ENCODE measurements around the gene LRP1B.

The LRP1B gene

GRCh38 chr2:140257692-140258300 lies 1873.0 kb downstream of the LRP1B start:
- no peak for DNase-seq

DNA sequence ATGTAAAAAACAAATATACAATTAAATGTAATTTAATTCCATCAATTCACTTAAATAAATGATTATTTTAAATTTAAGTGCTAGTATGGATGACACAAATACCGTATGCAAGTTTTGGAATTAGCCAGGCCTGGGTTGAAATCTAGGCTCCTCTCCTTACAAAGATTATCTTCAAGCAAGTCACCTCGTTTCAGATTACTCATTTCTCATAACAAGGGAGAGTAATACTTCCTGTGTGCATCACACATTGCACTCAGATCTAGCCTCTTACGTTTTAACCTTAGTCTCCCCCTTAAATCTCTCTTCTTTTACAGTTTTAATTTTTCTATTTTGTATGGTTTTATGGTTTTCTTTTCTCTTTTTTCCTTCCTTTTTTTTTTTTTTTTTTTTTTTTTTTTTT lies 1874.7 kb downstream of the LRP1B start:
- no peak for DNase-seq

GRCh38 chr2:140249821-140250220 lies 1881.0 kb downstream of the LRP1B start:
- DNase-seq = no peak

- no peak for DNase-seq
Observed at GRCh38 chr2:140248623-140249022, 1882.2 kb downstream of the LRP1B start.

DNA sequence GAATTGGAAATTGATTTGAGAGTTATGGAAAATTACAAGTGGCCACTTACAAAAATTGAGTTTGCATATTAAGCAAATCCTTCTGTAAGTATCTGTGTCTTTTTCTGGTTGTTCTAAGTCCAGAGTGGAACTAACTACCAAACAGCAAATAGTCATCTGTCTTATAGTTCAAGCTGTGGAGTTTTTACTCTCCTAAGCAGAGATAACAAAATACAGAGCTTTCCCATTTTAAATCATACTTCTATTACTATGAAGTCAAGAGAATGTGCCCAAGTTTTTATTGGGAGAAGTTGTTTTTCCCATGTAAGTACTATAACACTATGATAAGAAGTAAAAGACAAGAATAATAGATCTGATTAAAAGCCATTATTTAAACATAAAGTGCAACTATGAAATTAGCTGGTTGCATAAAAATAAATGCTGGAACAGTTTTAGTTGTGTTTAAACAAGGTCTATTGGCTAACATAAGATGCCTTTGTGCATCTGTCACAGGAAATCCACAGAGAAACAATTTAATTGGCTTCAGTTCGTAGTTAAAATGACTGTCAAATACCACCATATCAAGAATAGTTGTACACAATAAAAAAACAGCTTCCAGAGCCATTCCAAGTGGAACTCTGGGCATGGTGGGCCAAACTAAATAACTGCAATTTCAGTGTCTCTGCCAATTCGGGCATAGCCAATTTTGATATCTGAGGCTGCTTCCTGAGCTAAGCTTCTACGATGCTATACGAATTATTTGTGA lies 1883.2 kb downstream of the LRP1B start:
- no peak for DNase-seq

- DNase-seq = no peak
Observed at GRCh38 chr2:140246957-140247356, 1883.9 kb downstream of the LRP1B start.

DNA sequence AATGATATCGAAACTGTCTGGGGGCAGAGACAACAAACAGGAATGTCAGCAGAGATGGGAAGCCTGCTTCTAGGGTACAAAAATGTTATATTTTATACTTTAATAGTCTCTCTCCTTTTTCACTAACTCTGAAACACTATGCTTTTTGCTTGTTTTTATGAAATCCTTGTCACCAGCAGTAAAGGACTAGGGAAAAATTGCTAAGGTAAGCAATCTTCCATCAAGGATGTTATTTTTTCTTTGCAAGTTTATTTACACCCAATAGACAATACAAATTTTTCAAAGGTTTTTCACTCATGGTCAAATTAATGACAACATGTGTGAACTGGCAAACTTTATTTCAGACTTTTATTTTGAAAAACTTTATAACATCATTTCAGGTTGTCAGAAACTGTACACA lies 1884.8 kb downstream of the LRP1B start:
- DNase-seq = no peak

- DNase-seq = no peak
Observed at GRCh38 chr2:140242889-140243288, 1887.9 kb downstream of the LRP1B start.

- DNase-seq = no peak
Observed at GRCh38 chr2:140234116-140234515, 1896.7 kb downstream of the LRP1B start.

DNA sequence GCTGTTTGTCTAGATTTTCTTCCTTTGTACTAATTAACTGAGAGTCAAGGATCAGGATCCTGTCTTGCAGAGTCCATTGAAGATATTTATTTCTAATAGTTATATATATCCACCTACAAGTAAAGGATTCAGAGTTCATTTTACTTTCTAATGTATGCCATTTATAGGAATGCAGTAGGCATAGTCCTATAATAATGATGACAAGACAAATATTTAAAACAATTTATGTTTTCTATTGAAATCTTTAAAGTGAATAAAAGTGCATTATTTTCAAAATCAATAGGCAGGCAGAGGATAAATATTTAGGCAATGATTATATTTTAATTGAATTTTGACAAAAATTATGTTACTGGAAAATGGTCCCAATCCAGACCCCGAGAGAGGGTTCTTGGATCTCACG lies 1919.9 kb downstream of the LRP1B start:
- DNase-seq = no peak

GRCh38 chr2:140205093-140205492 lies 1925.7 kb downstream of the LRP1B start:
- DNase-seq = no peak

GRCh38 chr2:140203347-140203746 lies 1927.5 kb downstream of the LRP1B start:
- no peak for DNase-seq

DNA sequence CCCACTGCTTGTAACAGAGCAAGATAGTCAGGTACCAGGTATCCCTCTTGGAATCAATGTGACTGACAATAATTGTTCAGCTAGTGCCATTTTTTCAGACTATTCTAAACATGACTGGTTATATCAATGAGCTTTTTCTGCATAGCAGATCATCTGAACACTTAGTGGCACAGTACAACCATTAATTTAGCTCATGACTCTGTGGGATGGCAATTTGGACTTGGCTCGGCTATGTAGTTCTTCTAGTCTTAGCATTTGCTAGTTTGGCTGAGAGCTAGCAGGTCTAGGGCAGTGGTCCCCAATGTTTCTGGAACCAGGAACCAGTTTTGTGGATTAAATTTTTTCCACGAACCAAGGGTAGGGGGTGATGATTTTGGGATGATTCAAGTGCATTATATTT lies 1929.2 kb downstream of the LRP1B start:
- DNase-seq = no peak

- DNase-seq = no peak
Observed at GRCh38 chr2:140200764-140201163, 1930.1 kb downstream of the LRP1B start.

- DNase-seq = no peak
Observed at GRCh38 chr2:140200307-140200706, 1930.5 kb downstream of the LRP1B start.

- no peak for DNase-seq
Observed at GRCh38 chr2:140199312-140199711, 1931.5 kb downstream of the LRP1B start.

DNA sequence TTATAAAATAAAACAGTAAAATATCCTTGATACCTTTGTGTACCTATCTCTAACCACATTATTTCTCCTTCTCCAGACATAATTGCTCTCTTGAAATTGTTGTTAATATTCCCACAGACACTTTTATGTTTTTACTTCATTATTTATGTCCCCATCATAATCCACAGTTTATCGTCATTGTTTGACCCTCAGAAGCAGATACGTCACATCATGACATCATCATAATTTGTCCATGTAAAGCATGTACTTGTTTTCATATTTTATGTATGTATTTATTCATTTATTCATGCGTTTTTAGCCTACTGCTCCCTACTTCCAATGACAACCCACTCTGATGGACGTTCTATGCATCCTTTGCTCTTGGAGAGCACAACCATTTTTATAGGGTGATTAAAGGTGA lies 1943.7 kb downstream of the LRP1B start:
- DNase-seq = no peak

GRCh38 chr2:140186313-140186712 lies 1944.5 kb downstream of the LRP1B start:
- DNase-seq = no peak

GRCh38 chr2:140185076-140185475 lies 1945.7 kb downstream of the LRP1B start:
- DNase-seq = no peak

- DNase-seq = no peak
Observed at GRCh38 chr2:140183056-140183765, 1947.6 kb downstream of the LRP1B start.
